GM23338 (cell line): ENCODE results near the gene AGTR1. TPM values are rescaled to one million over a fixed set of nuclear protein-coding genes. Genes with fewer than 3 reads are reported as not detected.

Experiments
- ATAC-seq: fragments of 200-7000 bp; cut with Tn5 transposase; 3 replicates; pipeline ENCODE4 v1.9.1; 2020
- DNase-seq: peaks from one replicate; pipeline ENCODE4 v3.0.0-alpha.2; 2015; ENCODE audit warnings: low spot score
- H2AFZ ChIP-seq: fragments of 200-600 bp; sonication (generic); 2 replicates; pipeline ENCODE4 v1.8.0; 2016; ENCODE audit warnings: antibody characterized with exemption, mild to moderate bottlenecking, moderate library complexity
- H3F3A ChIP-seq: fragments of 200-600 bp; sonication (generic); replicated peaks from 2 replicates; pipeline ENCODE4 v1.8.0; 2017; ENCODE audit warnings: antibody characterized with exemption, mixed run types, low read depth
- H3K27ac ChIP-seq: fragments of 200-600 bp; sonication (generic); 2 replicates; pipeline ENCODE4 v1.6.1; 2016; ENCODE audit warnings: low read depth
- H3K27me3 ChIP-seq: fragments of 200-600 bp; sonication (generic); 2 replicates; pipeline ENCODE4 v1.8.0; 2016; ENCODE audit warnings: mild to moderate bottlenecking, mixed run types, moderate library complexity; ENCODE audit not compliant: insufficient read depth
- H3K36me3 ChIP-seq: fragments of 200-600 bp; sonication (generic); 2 replicates; pipeline ENCODE4 v1.8.0; 2016; ENCODE audit warnings: mild to moderate bottlenecking; ENCODE audit not compliant: insufficient read depth
- H3K4me1 ChIP-seq: fragments of 200-600 bp; sonication (generic); 2 replicates; pipeline ENCODE4 v1.8.0; 2016; ENCODE audit warnings: mild to moderate bottlenecking, moderate library complexity; ENCODE audit not compliant: insufficient read depth
- H3K4me2 ChIP-seq: fragments of 200-600 bp; sonication (generic); 2 replicates; pipeline ENCODE4 v1.7.1; 2017; ENCODE audit warnings: mixed run types
- H3K4me3 ChIP-seq: fragments of 200-600 bp; sonication (generic); 2 replicates; pipeline ENCODE4 v1.6.1; 2016; ENCODE audit warnings: mixed run types
- H3K79me2 ChIP-seq: fragments of 200-600 bp; sonication (generic); replicated peaks from 2 replicates; pipeline ENCODE4 v1.8.0; 2017; ENCODE audit warnings: mild to moderate bottlenecking; ENCODE audit not compliant: insufficient read depth
- H3K9me2 ChIP-seq: fragments of 200-600 bp; sonication (generic); 2 replicates; pipeline ENCODE4 v1.8.0; 2017; ENCODE audit not compliant: insufficient read depth
- H4K20me1 ChIP-seq: fragments of 200-600 bp; sonication (generic); replicated peaks from 2 replicates; pipeline ENCODE4 v1.8.0; 2017; ENCODE audit warnings: mild to moderate bottlenecking; ENCODE audit not compliant: insufficient read depth
- H3K27ac Mint-ChIP-seq: 2 replicates; pipeline ENCODE4 v1.8.0; 2020; ENCODE audit warnings: inconsistent platforms, mild to moderate bottlenecking, moderate library complexity, mixed read lengths
- H3K27me3 Mint-ChIP-seq: 3 replicates; pipeline ENCODE4 v1.8.0; 2022; ENCODE audit warnings: low read depth, mild to moderate bottlenecking, moderate library complexity, mixed read lengths, inconsistent platforms; ENCODE audit not compliant: insufficient read depth, poor library complexity
- H3K36me3 Mint-ChIP-seq: 3 replicates; pipeline ENCODE4 v1.8.0; 2021; ENCODE audit warnings: low read depth, mild to moderate bottlenecking, inconsistent platforms, moderate library complexity, mixed read lengths
- H3K4me1 Mint-ChIP-seq: 3 replicates; pipeline ENCODE4 v1.8.0; 2020; ENCODE audit warnings: mild to moderate bottlenecking, inconsistent platforms, mixed read lengths
- H3K4me3 Mint-ChIP-seq: 3 replicates; pipeline ENCODE4 v1.8.0; 2021; ENCODE audit warnings: moderate library complexity, mild to moderate bottlenecking, inconsistent platforms, mixed read lengths
- H3K9me3 Mint-ChIP-seq: 3 replicates; pipeline ENCODE4 v1.8.0; 2020; ENCODE audit warnings: moderate library complexity, mild to moderate bottlenecking, inconsistent platforms, mixed read lengths
- CREB1 ChIP-seq: fragments of 250-450 bp; sonication (Bioruptor Pico); IDR thresholded peaks from 2 replicates; pipeline ENCODE4 v1.5.0; 2020; ENCODE audit warnings: low read depth, mild to moderate bottlenecking, moderate library complexity
- EZH2phosphoT487 ChIP-seq: fragments of 200-600 bp; sonication (generic); IDR thresholded peaks from one replicate; pipeline ENCODE4 v1.8.1; 2018; ENCODE audit warnings: antibody characterized with exemption; ENCODE audit not compliant: unreplicated experiment
- JUNB ChIP-seq: IDR thresholded peaks from one replicate; pipeline ENCODE4 v1.6.1; 2016; ENCODE audit warnings: antibody characterized with exemption; ENCODE audit not compliant: unreplicated experiment
- NANOG ChIP-seq: IDR thresholded peaks from 2 replicates; pipeline ENCODE4 v1.6.1; 2016; ENCODE audit warnings: antibody characterized with exemption, borderline replicate concordance
- POLR2AphosphoS5 ChIP-seq: IDR thresholded peaks from 2 replicates; pipeline ENCODE4 v1.6.1; 2016; ENCODE audit warnings: antibody characterized with exemption, low read depth
- ZNF114 ChIP-seq: fragments of 250-450 bp; sonication (Bioruptor Pico); IDR thresholded peaks from 2 replicates; pipeline ENCODE4 v1.5.0; 2020; ENCODE audit warnings: mild to moderate bottlenecking, moderate library complexity
- polyA plus RNA-seq: library from polyadenylated mRNA; unstranded; fragments of >200 nt; fragmentation: Nextera tagmentation; extraction: Ambion mirVana; gene quantifications from 2 replicates; pipeline ENCODE4 v1.2.1, GENCODE V29; 2016
- total RNA-seq: library from RNA; depleted of rRNA; stranded (reverse); fragments of >200 nt; shearing (Covaris generic); gene quantifications from 2 replicates; pipeline ENCODE4 v1.2.3, GENCODE V29; 2014
- TF ChIP-seq, protein P1 (sequence below): fragments of 250-450 bp; sonication (Bioruptor Pico); IDR thresholded peaks from 2 replicates; pipeline ENCODE4 v1.5.0; 2020; ENCODE audit warnings: mild to moderate bottlenecking, moderate library complexity
- TF ChIP-seq, protein P2 (sequence below): IDR thresholded peaks from 2 replicates; pipeline ENCODE4 v1.6.1; 2016; ENCODE audit warnings: antibody characterized with exemption

Gene AGTR1
- total and polyA plus RNA-seq, 2 experiments from 2014 or later, result 0.16 TPM; not detected in 1

DNA sequence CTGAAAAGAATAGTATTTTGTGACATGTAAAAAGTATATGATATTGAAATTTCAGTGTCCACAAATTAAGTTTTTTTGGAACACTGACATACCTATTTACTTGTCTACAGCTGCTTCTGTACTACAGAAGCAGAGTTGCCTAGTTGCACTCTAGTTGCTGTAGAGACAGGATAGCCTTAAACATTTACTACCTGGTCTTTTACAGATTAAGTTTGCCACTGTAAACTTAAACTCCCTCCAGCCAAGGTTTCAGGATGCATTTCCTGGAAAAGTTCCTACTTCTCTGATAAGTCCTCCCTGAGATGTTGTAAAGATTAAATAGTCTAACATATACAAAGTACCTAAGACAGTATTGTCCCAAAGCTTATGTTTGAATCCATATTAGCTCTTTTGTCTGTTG lies 17.4 kb upstream of the AGTR1 start (continued):
- TF ChIP-seq, protein P1, sequence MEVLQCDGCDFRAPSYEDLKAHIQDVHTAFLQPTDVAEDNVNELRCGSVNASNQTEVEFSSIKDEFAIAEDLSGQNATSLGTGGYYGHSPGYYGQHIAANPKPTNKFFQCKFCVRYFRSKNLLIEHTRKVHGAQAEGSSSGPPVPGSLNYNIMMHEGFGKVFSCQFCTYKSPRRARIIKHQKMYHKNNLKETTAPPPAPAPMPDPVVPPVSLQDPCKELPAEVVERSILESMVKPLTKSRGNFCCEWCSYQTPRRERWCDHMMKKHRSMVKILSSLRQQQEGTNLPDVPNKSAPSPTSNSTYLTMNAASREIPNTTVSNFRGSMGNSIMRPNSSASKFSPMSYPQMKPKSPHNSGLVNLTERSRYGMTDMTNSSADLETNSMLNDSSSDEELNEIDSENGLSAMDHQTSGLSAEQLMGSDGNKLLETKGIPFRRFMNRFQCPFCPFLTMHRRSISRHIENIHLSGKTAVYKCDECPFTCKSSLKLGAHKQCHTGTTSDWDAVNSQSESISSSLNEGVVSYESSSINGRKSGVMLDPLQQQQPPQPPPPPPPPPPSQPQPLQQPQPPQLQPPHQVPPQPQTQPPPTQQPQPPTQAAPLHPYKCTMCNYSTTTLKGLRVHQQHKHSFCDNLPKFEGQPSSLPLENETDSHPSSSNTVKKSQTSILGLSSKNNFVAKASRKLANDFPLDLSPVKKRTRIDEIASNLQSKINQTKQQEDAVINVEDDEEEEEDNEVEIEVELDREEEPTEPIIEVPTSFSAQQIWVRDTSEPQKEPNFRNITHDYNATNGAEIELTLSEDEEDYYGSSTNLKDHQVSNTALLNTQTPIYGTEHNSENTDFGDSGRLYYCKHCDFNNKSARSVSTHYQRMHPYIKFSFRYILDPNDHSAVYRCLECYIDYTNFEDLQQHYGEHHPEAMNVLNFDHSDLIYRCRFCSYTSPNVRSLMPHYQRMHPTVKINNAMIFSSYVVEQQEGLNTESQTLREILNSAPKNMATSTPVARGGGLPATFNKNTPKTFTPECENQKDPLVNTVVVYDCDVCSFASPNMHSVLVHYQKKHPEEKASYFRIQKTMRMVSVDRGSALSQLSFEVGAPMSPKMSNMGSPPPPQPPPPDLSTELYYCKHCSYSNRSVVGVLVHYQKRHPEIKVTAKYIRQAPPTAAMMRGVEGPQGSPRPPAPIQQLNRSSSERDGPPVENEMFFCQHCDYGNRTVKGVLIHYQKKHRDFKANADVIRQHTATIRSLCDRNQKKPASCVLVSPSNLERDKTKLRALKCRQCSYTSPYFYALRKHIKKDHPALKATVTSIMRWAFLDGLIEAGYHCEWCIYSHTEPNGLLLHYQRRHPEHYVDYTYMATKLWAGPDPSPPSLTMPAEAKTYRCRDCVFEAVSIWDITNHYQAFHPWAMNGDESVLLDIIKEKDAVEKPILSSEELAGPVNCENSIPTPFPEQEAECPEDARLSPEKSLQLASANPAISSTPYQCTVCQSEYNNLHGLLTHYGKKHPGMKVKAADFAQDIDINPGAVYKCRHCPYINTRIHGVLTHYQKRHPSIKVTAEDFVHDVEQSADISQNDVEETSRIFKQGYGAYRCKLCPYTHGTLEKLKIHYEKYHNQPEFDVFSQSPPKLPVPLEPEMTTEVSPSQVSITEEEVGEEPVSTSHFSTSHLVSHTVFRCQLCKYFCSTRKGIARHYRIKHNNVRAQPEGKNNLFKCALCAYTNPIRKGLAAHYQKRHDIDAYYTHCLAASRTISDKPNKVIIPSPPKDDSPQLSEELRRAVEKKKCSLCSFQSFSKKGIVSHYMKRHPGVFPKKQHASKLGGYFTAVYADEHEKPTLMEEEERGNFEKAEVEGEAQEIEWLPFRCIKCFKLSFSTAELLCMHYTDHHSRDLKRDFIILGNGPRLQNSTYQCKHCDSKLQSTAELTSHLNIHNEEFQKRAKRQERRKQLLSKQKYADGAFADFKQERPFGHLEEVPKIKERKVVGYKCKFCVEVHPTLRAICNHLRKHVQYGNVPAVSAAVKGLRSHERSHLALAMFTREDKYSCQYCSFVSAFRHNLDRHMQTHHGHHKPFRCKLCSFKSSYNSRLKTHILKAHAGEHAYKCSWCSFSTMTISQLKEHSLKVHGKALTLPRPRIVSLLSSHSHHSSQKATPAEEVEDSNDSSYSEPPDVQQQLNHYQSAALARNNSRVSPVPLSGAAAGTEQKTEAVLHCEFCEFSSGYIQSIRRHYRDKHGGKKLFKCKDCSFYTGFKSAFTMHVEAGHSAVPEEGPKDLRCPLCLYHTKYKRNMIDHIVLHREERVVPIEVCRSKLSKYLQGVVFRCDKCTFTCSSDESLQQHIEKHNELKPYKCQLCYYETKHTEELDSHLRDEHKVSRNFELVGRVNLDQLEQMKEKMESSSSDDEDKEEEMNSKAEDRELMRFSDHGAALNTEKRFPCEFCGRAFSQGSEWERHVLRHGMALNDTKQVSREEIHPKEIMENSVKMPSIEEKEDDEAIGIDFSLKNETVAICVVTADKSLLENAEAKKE, result no peak
- TF ChIP-seq EZH2phosphoT487, result no peak
- TF ChIP-seq NANOG, result no peak
- TF ChIP-seq, protein P2, sequence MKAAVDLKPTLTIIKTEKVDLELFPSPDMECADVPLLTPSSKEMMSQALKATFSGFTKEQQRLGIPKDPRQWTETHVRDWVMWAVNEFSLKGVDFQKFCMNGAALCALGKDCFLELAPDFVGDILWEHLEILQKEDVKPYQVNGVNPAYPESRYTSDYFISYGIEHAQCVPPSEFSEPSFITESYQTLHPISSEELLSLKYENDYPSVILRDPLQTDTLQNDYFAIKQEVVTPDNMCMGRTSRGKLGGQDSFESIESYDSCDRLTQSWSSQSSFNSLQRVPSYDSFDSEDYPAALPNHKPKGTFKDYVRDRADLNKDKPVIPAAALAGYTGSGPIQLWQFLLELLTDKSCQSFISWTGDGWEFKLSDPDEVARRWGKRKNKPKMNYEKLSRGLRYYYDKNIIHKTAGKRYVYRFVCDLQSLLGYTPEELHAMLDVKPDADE, result no peak
- TF ChIP-seq POLR2AphosphoS5, result no peak
- TF ChIP-seq JUNB, result no peak

DNA sequence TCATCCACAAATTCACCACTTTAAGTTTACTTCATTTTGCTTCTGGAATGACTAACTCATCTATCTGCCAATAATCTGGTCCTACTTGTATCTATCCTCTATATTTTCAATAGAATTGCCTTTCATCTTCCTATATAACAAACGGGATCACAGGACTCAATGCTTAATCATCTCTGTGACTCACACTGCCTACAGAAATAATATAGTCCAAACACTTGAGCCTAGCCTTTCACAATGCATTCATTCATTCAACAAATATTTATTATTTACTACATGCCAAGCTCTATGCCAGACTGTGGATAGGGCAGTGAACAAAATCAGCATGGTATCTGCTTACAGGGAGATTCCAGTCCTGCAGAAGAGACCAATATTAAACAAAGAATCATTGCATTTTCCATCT lies 16.6 kb upstream of the AGTR1 start:
- H3K4me1 ChIP-seq, result no peaks in the 10 kb centered on the region
- H3F3A ChIP-seq, result no peaks in the 10 kb centered on the region
- no peak overlapping the region for H2AFZ ChIP-seq
- DNase-seq (no peak), ATAC-seq (no peak)
- H3K27ac ChIP-seq, result no peak overlapping the region
- no peaks in the 10 kb centered on the region for H3K36me3 ChIP-seq
- Mint-ChIP-seq H3K9me3 (no peaks in the 10 kb centered on the region), H3K27me3 (no peaks in the 10 kb centered on the region), H3K27ac (no peak overlapping the region), H3K4me3 (no peak overlapping the region), H3K4me1 (peaks cover 2% of the 10 kb centered on the region; the same call in 1 of the 3 replicates), H3K36me3 (no peaks in the 10 kb centered on the region)
- H4K20me1 ChIP-seq, result no peaks in the 10 kb centered on the region
- H3K4me3 ChIP-seq, result no peak overlapping the region
- no peaks in the 10 kb centered on the region for H3K79me2 ChIP-seq
- no peaks in the 10 kb centered on the region for H3K9me2 ChIP-seq
- H3K4me2 ChIP-seq, result no peak overlapping the region
- no peaks in the 10 kb centered on the region for H3K27me3 ChIP-seq
- TF ChIP-seq CREB1 (CRISPR knock-in tag) (no peak), POLR2AphosphoS5 (no peak), EZH2phosphoT487 (no peak), NANOG (no peak), ZNF114 (CRISPR knock-in tag) (no peak)
- TF ChIP-seq, protein P2, result no peak
